Panc1 (cell line): ENCODE data around the gene SRCIN1. TPM values are rescaled to one million over a fixed set of nuclear protein-coding genes. Genes with fewer than 3 reads are reported as not detected.

Source experiments
- ATAC-seq: fragments of 200-7000 bp; cut with Tn5 transposase; 2 replicates; pipeline ENCODE4 v1.9.1; 2020; ENCODE audit warnings: mild to moderate bottlenecking, moderate library complexity
- Bru-seq: library from RNA; stranded (reverse); fragments of 400-500 nt; gene quantifications from one replicate; lab custom pipeline; 2021; lab: Mats Ljungman, UMichigan
- BruChase-seq, 2 experiments: library from RNA; stranded (reverse); fragments of 400-500 nt; gene quantifications; one replicate each; lab custom pipeline; 2021; lab: Mats Ljungman, UMichigan
- BruUV-seq: library from RNA; stranded (reverse); fragments of 400-500 nt; replicated peaks from 2 replicates; lab custom pipeline; 2021; lab: Mats Ljungman, UMichigan
- CTCF ChIA-PET: fragments of 300-600 bp; sonication (Branson Sonifier 250); formaldehyde crosslinking; loops from one replicate; lab custom pipeline; 2022; ENCODE audit warnings: antibody characterized with exemption; lab: Charles Lee
- POLR2A ChIA-PET: fragments of 300-600 bp; sonication (Branson Sonifier 250); formaldehyde crosslinking; loops from one replicate; lab custom pipeline; 2022; ENCODE audit warnings: antibody characterized with exemption; lab: Charles Lee
- DNase-seq: peaks from one replicate; pipeline ENCODE4 v3.0.0-alpha.2; 2010; ENCODE audit warnings: low read depth, low spot score
- H3K27ac ChIP-seq: 2 replicates; pipeline ENCODE4 v1.5.1; 2011; ENCODE audit warnings: mild to moderate bottlenecking, low read length, inconsistent platforms
- H3K27me3 ChIP-seq: fragments of 200-500 bp; sonication (Bioruptor generic); 2 replicates; pipeline ENCODE4 v1.6.0; 2014; ENCODE audit warnings: low read length, inconsistent platforms; ENCODE audit not compliant: control insufficient read depth, insufficient read depth
- H3K36me3 ChIP-seq: fragments of 200-500 bp; sonication (Bioruptor generic); 2 replicates; pipeline ENCODE4 v1.5.1; 2014; ENCODE audit warnings: inconsistent platforms, mild to moderate bottlenecking, low read length, moderate library complexity; ENCODE audit not compliant: control insufficient read depth, insufficient read depth
- H3K4me1 ChIP-seq: 2 replicates; pipeline ENCODE4 v1.5.1; 2011; ENCODE audit warnings: inconsistent platforms, mild to moderate bottlenecking, low read length, moderate library complexity; ENCODE audit not compliant: control insufficient read depth, insufficient read depth
- H3K4me3 ChIP-seq, 2 experiments: 2 replicates each; pipeline ENCODE4 v1.5.1; 2011 to 2012; ENCODE audit warnings: low read depth in 2 of 2, low read length in 2 of 2, mild to moderate bottlenecking in 2 of 2, inconsistent platforms in 1 of 2, moderate library complexity in 1 of 2
- H3K9me3 ChIP-seq: fragments of 200-500 bp; sonication (Bioruptor generic); 2 replicates; pipeline ENCODE4 v1.5.1; 2014; ENCODE audit warnings: low read depth, mild to moderate bottlenecking, inconsistent platforms, low read length, moderate library complexity; ENCODE audit not compliant: control insufficient read depth, insufficient read depth
- POLR2AphosphoS5 ChIP-seq: IDR thresholded peaks from 2 replicates; pipeline ENCODE4 v1.6.1; 2012; ENCODE audit warnings: mild to moderate bottlenecking, low read depth, low read length, moderate library complexity
- REST ChIP-seq, 2 experiments: IDR thresholded peaks; 2 replicates each; pipeline ENCODE4 v1.6.1; 2011 to 2012; ENCODE audit warnings: low read depth in 2 of 2, control low read depth in 1 of 2, low read length in 1 of 2, mild to moderate bottlenecking in 1 of 2, moderate library complexity in 1 of 2; ENCODE audit not compliant: insufficient read depth in 1 of 2
- SIN3A ChIP-seq: IDR thresholded peaks from 2 replicates; pipeline ENCODE4 v1.6.1; 2012; ENCODE audit warnings: low read depth, mild to moderate bottlenecking, low read length, moderate library complexity, borderline replicate concordance; ENCODE audit not compliant: insufficient read depth
- TCF7L2 ChIP-seq: IDR thresholded peaks from 2 replicates; pipeline ENCODE4 v1.6.1; 2011; ENCODE audit warnings: mild to moderate bottlenecking, low read depth, low read length, inconsistent platforms
- in situ Hi-C: cut with HindIII; loops from 2 replicates; pipeline ENCODE4 v1.10.0; 2016; ENCODE audit warnings: low sequenced_read_pairs, low pct_unique_long_range_greater_than_20kb
- intact Hi-C: fragments of 100-400 bp; cut with micrococcal nuclease; formaldehyde crosslinking; loops from one replicate; pipeline ENCODE4 v1.10.0; 2022; ENCODE audit not compliant: unreplicated experiment
- long read RNA-seq: library from polyadenylated mRNA; unstranded; transcript quantifications from one replicate; pipeline ENCODE4 v2.0.0, GENCODE V29; 2021; ENCODE audit not compliant: unreplicated experiment
- polyA plus RNA-seq: library from polyadenylated mRNA; unstranded; fragments of >200 nt; gene quantifications from one replicate; pipeline ENCODE4 v1.2.1, GENCODE V29; 2012; ENCODE audit warnings: missing spikeins; ENCODE audit not compliant: insufficient read length
- total RNA-seq: library from RNA; stranded (reverse); gene quantifications from one replicate; pipeline ENCODE4 v1.2.1, GENCODE V29; 2021; ENCODE audit not compliant: unreplicated experiment
- TF ChIP-seq, protein P1 (sequence below): fragments of 450-650 bp; IDR thresholded peaks from 2 replicates; pipeline ENCODE4 v1.5.1; 2017; ENCODE audit warnings: mild to moderate bottlenecking

Gene SRCIN1
- 12.8 TPM for total RNA-seq
- 13.0 TPM for polyA plus RNA-seq
- percentile 45 among the genes with signal in this experiment for Bru-seq, nascent RNA
- BruChase-seq, experiment 1, labeled RNA remaining after a 2-hour chase, result percentile 47 among the genes with signal in this experiment
- BruChase-seq, experiment 2, labeled RNA remaining after a 6-hour chase, result percentile 51 among the genes with signal in this experiment
- long read RNA-seq, partial matches to known transcripts, result 0 of 11 reads
- long read RNA-seq, other reads (novel, unspliced or antisense), result 10 of 11 reads

DNA sequence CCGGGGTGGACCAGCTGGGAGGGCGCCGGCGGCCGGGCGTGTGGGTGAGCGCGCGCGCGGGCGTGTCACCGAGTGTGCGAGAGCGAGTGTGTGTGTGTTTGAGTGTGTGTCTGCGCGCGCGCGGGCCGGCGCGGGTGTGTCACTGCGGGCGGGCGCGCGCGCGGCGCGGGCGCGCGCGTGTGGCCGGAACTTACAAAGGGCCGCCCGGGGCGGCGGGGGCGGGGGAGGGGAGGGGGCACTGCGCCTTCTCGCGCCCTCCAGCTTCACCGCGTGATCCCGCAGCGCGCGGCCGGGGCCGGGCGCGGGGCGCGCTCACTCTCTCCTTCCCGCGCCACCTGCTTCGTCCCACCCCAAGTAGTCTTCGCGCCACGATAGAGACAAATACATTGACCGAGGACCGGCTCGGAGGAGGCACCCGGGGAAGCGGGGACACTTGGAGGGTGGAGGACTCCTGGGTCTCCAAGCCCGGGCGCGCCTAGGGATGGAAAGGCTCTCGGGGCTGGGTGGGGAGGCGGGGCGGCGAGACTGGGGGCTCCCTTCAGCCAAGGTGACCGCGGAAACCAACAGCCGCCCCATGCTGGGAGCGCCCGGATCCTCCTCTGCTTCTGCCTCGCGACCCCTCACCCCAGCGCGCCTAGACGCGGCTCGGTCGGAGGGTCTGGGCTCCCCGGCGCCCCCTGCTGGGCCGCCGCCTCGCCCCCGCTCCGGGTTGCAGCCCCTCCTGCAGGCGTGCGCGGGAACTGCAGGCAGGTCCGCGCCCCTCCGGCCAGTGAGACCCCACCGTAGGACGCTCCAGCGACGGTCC is at the start of gene SRCIN1:
SRCIN1 (minus strand) TSS at position 112 of the 805 bp plus-strand sequence. CDS start 247 bp downstream, outside the sequence.
- no peak for DNase-seq
- peak within 1 kb of the TSS; percentile 49 to 56 for H3K4me3 ChIP-seq
- peak; percentile 65 for ATAC-seq
- in situ Hi-C loops (no loop called here), intact Hi-C loops (no loop called here)
- H3K27ac ChIP-seq, result no peak within 1 kb of the TSS
- H3K9me3 ChIP-seq, result no peaks in the 10 kb centered on the region
- ChIA-PET CTCF (interaction anchor here (0.6 to 0.8 kb wide), 3 partner anchors 28 to 48 kb away, joined by 3 to 9 read pairs (median 3); no protein-coding TSS in a partner anchor), POLR2A (interaction anchor here (0.6 kb wide), 1 partner anchor 10 kb away, joined by 12 read pairs; no protein-coding TSS in a partner anchor)
- H3K27me3 ChIP-seq, result no peaks in the 10 kb centered on the region
- no peaks in the 10 kb centered on the region for H3K36me3 ChIP-seq
- BruUV-seq, result no TSS peak
- TF ChIP-seq, protein P1, sequence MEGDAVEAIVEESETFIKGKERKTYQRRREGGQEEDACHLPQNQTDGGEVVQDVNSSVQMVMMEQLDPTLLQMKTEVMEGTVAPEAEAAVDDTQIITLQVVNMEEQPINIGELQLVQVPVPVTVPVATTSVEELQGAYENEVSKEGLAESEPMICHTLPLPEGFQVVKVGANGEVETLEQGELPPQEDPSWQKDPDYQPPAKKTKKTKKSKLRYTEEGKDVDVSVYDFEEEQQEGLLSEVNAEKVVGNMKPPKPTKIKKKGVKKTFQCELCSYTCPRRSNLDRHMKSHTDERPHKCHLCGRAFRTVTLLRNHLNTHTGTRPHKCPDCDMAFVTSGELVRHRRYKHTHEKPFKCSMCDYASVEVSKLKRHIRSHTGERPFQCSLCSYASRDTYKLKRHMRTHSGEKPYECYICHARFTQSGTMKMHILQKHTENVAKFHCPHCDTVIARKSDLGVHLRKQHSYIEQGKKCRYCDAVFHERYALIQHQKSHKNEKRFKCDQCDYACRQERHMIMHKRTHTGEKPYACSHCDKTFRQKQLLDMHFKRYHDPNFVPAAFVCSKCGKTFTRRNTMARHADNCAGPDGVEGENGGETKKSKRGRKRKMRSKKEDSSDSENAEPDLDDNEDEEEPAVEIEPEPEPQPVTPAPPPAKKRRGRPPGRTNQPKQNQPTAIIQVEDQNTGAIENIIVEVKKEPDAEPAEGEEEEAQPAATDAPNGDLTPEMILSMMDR, result peak; percentile 97
- TF ChIP-seq TCF7L2 (peak; percentile 33; the same call in 1 of the 2 replicates), POLR2AphosphoS5 (no peak), REST (IDR thresholded peaks at IDR 0.05; ENCODE audit: insufficient read depth in 1 of 2, low read depth in 2 of 2, low read length in 1 of 2) (no peak), SIN3A (0 out of 2 replicates have a peak, but pooled peaks have one; percentile 32)
- peaks cover 14% of the 10 kb centered on the region for H3K4me1 ChIP-seq

DNA sequence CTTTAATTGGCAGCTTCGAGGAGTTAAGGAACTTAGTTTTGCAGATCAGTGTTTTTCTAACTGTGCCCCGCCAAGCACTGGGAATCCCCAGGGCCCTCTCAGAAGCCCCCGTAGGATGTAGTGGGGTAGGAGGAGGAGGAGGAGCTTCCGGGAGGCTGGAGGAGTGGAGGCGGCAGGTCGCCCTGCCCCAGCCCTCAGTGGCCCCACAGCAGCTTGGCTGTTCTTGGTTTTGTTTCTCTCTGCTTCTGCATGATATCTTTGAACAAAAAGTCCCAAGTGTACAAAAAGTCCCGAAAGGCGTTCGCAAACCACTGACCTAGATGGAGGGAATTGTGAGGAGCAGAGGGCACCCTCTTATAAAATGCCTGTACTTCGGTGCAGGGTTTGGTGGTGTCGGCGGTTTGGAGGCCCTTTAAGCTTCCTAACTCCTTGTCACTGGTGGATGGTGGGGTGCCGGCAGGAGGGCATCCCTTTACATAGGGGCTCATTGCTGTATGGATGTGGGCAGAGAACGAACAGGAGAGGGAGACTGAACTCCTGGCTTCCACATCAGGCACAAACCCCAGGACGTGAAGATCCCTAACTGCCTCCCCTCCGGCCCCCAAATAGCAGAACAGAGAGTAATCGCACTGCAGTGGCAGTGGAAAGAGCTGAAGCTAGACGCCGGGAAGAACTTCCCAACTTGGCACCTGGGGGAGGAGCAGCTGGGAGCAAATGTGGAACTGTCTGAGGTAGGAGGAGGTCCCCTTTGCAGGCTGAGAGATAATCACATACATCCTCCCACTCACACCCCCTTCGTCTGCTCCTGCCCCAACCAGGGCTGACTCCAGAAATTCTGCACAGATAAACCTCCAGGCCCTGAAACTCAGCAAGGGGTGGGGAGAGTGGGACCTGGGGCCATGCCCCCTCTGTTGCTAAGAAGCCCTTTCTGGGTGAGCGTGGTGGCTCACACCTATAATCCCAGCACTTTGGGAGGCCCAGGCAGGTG is 49.0 kb upstream of the SRCIN1 start:
- Histone ChIP-seq H3K4me1 (no peaks in the 10 kb centered on the region), H3K27ac (no peak overlapping the region), H3K36me3 (no peaks in the 10 kb centered on the region), H3K27me3 (no peaks in the 10 kb centered on the region), H3K9me3 (no peaks in the 10 kb centered on the region), H3K4me3 (no peak overlapping the region)
- CTCF ChIA-PET, result no interaction called here
- no peak for ATAC-seq
- DNase-seq, result no peak
- TF ChIP-seq POLR2AphosphoS5 (no peak), REST (IDR thresholded peaks at IDR 0.05; ENCODE audit: insufficient read depth in 1 of 2, low read depth in 2 of 2, low read length in 1 of 2) (no peak), TCF7L2 (no peak), SIN3A (no peak)
- TF ChIP-seq, protein P1, result no peak
- POLR2A ChIA-PET, result no interaction called here
- intact Hi-C loops, result no loop called here
- no TSS peak for BruUV-seq
- in situ Hi-C loops, result no loop called here
